Measurements from ENCODE around the gene OR51E1.

- TF ChIP-seq CTCF (conservative IDR thresholded peaks at IDR 0.05; ENCODE audit: low read length) = no peak
- TF ChIP-seq EZH2phosphoT487 (IDR thresholded peaks at IDR 0.05; ENCODE audit: borderline replicate concordance) = no peak
Measured at GRCh38 chr11:4611986-4612385, 31.8 kb upstream of the OR51E1 start.

Measured in Loucy (cell line).